CD4-positive, alpha-beta memory T cell (primary cell): ENCODE measurements around the gene UST. TPM values are rescaled to one million over a fixed set of nuclear protein-coding genes. Genes with fewer than 3 reads are reported as not detected.

Experiments used
- CTCF ChIA-PET: fragments of 350-600 bp; sonication (Branson Sonifier 250); formaldehyde crosslinking; loops from one replicate; lab custom pipeline; 2021; ENCODE audit warnings: inconsistent platforms; ENCODE audit not compliant: partially characterized antibody; lab: Charles Lee
- POLR2A ChIA-PET: fragments of 350-600 bp; sonication (Branson Sonifier 250); formaldehyde crosslinking; loops from one replicate; lab custom pipeline; 2021; ENCODE audit not compliant: partially characterized antibody; lab: Charles Lee
- DNase-seq, 5 donors: peaks; one replicate each; pipeline versions ENCODE4 v3.0.0 to v3.0.0-alpha.2; 2020 to 2022; ENCODE audit warnings: mixed read lengths in 1 of 5
- H3K27ac ChIP-seq: one replicate; pipeline ENCODE4 v1.7.0; 2013; ENCODE audit warnings: low read depth, low read length
- H3K27me3 ChIP-seq: 2 replicates; pipeline ENCODE4 v1.7.0; 2013; ENCODE audit warnings: mild to moderate bottlenecking, low read length, moderate library complexity; ENCODE audit not compliant: insufficient read depth
- H3K36me3 ChIP-seq: 2 replicates; pipeline ENCODE4 v1.7.0; 2013; ENCODE audit warnings: mild to moderate bottlenecking, low read length, moderate library complexity; ENCODE audit not compliant: insufficient read depth
- H3K4me1 ChIP-seq: 2 replicates; pipeline ENCODE4 v1.7.0; 2013; ENCODE audit warnings: mild to moderate bottlenecking, low read length, moderate library complexity; ENCODE audit not compliant: insufficient read depth
- H3K4me3 ChIP-seq, 2 donors: one replicate each; pipeline ENCODE4 v1.7.0; 2013; ENCODE audit warnings: low read length in 2 of 2, mild to moderate bottlenecking in 1 of 2
- H3K9me3 ChIP-seq, 2 donors: one replicate each; pipeline ENCODE4 v1.7.0; 2013; ENCODE audit warnings: low read length in 2 of 2, control low read depth in 1 of 2; ENCODE audit not compliant: control insufficient read depth in 1 of 2
- H3K27ac Mint-ChIP-seq, 7 donors: one replicate each; pipeline ENCODE4 v1.8.0; 2020 to 2021; ENCODE audit warnings: mixed read lengths in 7 of 7, mild to moderate bottlenecking in 6 of 7, inconsistent platforms in 3 of 7, moderate library complexity in 3 of 7
- H3K27me3 Mint-ChIP-seq, 2 donors: one replicate each; pipeline ENCODE4 v1.8.0; 2020 to 2021; ENCODE audit warnings: mixed read lengths in 2 of 2
- H3K36me3 Mint-ChIP-seq, 2 donors: one replicate each; pipeline ENCODE4 v1.8.0; 2020 to 2021; ENCODE audit warnings: mixed read lengths in 2 of 2, inconsistent platforms in 1 of 2, mild to moderate bottlenecking in 1 of 2
- H3K4me1 Mint-ChIP-seq, 4 donors: one replicate each; pipeline ENCODE4 v1.8.0; 2020 to 2021; ENCODE audit warnings: mixed read lengths in 4 of 4, mild to moderate bottlenecking in 1 of 4
- H3K4me3 Mint-ChIP-seq, 8 donors: one replicate each; pipeline ENCODE4 v1.8.0; 2020 to 2021; ENCODE audit warnings: mixed read lengths in 8 of 8, mild to moderate bottlenecking in 7 of 8, moderate library complexity in 6 of 8, inconsistent platforms in 3 of 8
- H3K9me3 Mint-ChIP-seq, 8 donors: one replicate each; pipeline ENCODE4 v1.8.0; 2020 to 2021; ENCODE audit warnings: mixed read lengths in 8 of 8, mild to moderate bottlenecking in 5 of 8, inconsistent platforms in 3 of 8, moderate library complexity in 1 of 8
- intact Hi-C: fragments of 100-400 bp; cut with micrococcal nuclease; formaldehyde crosslinking; loops from one replicate; pipeline ENCODE4 v1.15.1; 2023
- polyA plus RNA-seq, 2 donors: library from polyadenylated mRNA; unstranded; fragments of 300-500 nt; fragmentation: Illumina TruSeq; gene quantifications; one replicate each; pipeline ENCODE4 v1.2.3, GENCODE V29; 2021
- total RNA-seq, 2 experiments: library from RNA; stranded (reverse); gene quantifications; one replicate each; pipeline ENCODE4 v1.2.3, GENCODE V29; 2021

UST gene
- total and polyA plus RNA-seq, 4 experiments from 2014 or later = 2.2 to 7.6 (median 5.1) TPM

GRCh38 chr6:148824291-148824690 is 77.5 kb downstream of the UST start:
- POLR2A ChIA-PET = no interaction called here
- no peak overlapping the region for H3K27ac ChIP-seq
- no peak overlapping the region for H3K4me3 Mint-ChIP-seq
- DNase-seq = no peak
- H3K36me3 ChIP-seq = no peaks in the 10 kb centered on the region
- peaks cover 11 to 28% (median 26%) of the 10 kb centered on the region in 4 donors for H3K4me1 Mint-ChIP-seq
- H3K27ac Mint-ChIP-seq = no peak overlapping the region
- intact Hi-C loops = no loop called here
- H3K9me3 Mint-ChIP-seq = peaks cover 0 to 3% (median 0%) of the 10 kb centered on the region in 8 donors
- H3K4me3 ChIP-seq = no peak overlapping the region
- H3K9me3 ChIP-seq = no peaks in the 10 kb centered on the region
- CTCF ChIA-PET = interaction anchor here (0.8 kb wide), 1 partner anchor 10 kb away, joined by 3 read pairs; no protein-coding TSS in a partner anchor
- peaks cover 2% of the 10 kb centered on the region for H3K4me1 ChIP-seq
- H3K27me3 Mint-ChIP-seq = no peaks in the 10 kb centered on the region
- H3K36me3 Mint-ChIP-seq = no peaks in the 10 kb centered on the region
- no peaks in the 10 kb centered on the region for H3K27me3 ChIP-seq

GRCh38 chr6:148824960-148825359 is 78.1 kb downstream of the UST start:
- POLR2A ChIA-PET = no interaction called here
- H3K9me3 ChIP-seq = no peaks in the 10 kb centered on the region
- no peak for DNase-seq
- no peaks in the 10 kb centered on the region for H3K36me3 ChIP-seq
- CTCF ChIA-PET = no interaction called here
- H3K27ac ChIP-seq = no peak overlapping the region
- H3K4me3 ChIP-seq = no peak overlapping the region
- peaks cover 9% of the 10 kb centered on the region for H3K4me1 ChIP-seq
- peak overlapping the region in 2 of 7 donors; percentile 68 to 69 for H3K27ac Mint-ChIP-seq
- H3K27me3 Mint-ChIP-seq = no peaks in the 10 kb centered on the region
- no peaks in the 10 kb centered on the region for H3K36me3 Mint-ChIP-seq
- H3K27me3 ChIP-seq = no peaks in the 10 kb centered on the region
- H3K9me3 Mint-ChIP-seq = peaks cover 0 to 3% (median 0%) of the 10 kb centered on the region in 8 donors
- intact Hi-C loops = no loop called here
- H3K4me3 Mint-ChIP-seq = no peak overlapping the region
- H3K4me1 Mint-ChIP-seq = peaks cover 17 to 34% (median 31%) of the 10 kb centered on the region in 4 donors

- intact Hi-C loops = no loop called here
- no peak for DNase-seq
- ChIA-PET CTCF (no interaction called here), POLR2A (no interaction called here)
- no peaks in the 10 kb centered on the region for H3K27me3 ChIP-seq
- H3K27ac Mint-ChIP-seq = no peak overlapping the region
- no peaks in the 10 kb centered on the region for H3K36me3 ChIP-seq
- H3K9me3 ChIP-seq = no peaks in the 10 kb centered on the region
- no peaks in the 10 kb centered on the region for H3K36me3 Mint-ChIP-seq
- no peak overlapping the region for H3K4me3 Mint-ChIP-seq
- peaks cover 23 to 39% (median 37%) of the 10 kb centered on the region in 4 donors for H3K4me1 Mint-ChIP-seq
- H3K27ac ChIP-seq = no peak overlapping the region
- H3K4me1 ChIP-seq = peaks cover 14% of the 10 kb centered on the region
- no peak overlapping the region for H3K4me3 ChIP-seq
- no peaks in the 10 kb centered on the region for H3K27me3 Mint-ChIP-seq
- H3K9me3 Mint-ChIP-seq = peaks cover 0 to 3% (median 0%) of the 10 kb centered on the region in 8 donors
Observed at GRCh38 chr6:148825492-148825891, 78.7 kb downstream of the UST start.

GRCh38 chr6:148827416-148828045 is 80.7 kb downstream of the UST start:
- no peak overlapping the region for H3K27ac Mint-ChIP-seq
- peaks cover 24% of the 10 kb centered on the region for H3K4me1 ChIP-seq
- intact Hi-C loops = no loop called here
- ChIA-PET CTCF (no interaction called here), POLR2A (no interaction called here)
- no peak overlapping the region for H3K4me3 Mint-ChIP-seq
- H3K27me3 ChIP-seq = no peaks in the 10 kb centered on the region
- no peaks in the 10 kb centered on the region for H3K36me3 ChIP-seq
- no peak overlapping the region for H3K27ac ChIP-seq
- no peak overlapping the region for H3K4me3 ChIP-seq
- H3K4me1 Mint-ChIP-seq = peaks cover 22 to 53% (median 39%) of the 10 kb centered on the region in 4 donors
- H3K9me3 ChIP-seq = no peaks in the 10 kb centered on the region
- no peaks in the 10 kb centered on the region for H3K36me3 Mint-ChIP-seq
- peaks cover 0 to 3% (median 0%) of the 10 kb centered on the region in 8 donors for H3K9me3 Mint-ChIP-seq
- no peaks in the 10 kb centered on the region for H3K27me3 Mint-ChIP-seq
- DNase-seq = no peak

- Mint-ChIP-seq H3K27me3 (no peaks in the 10 kb centered on the region), H3K4me1 (peaks cover 21 to 55% (median 39%) of the 10 kb centered on the region in 4 donors), H3K36me3 (no peaks in the 10 kb centered on the region), H3K4me3 (no peak overlapping the region), H3K27ac (no peak overlapping the region), H3K9me3 (peaks cover 0 to 3% (median 0%) of the 10 kb centered on the region in 8 donors)
- H3K36me3 ChIP-seq = no peaks in the 10 kb centered on the region
- CTCF ChIA-PET = no interaction called here
- no peaks in the 10 kb centered on the region for H3K9me3 ChIP-seq
- DNase-seq = no peak
- no peak overlapping the region for H3K4me3 ChIP-seq
- intact Hi-C loops = no loop called here
- POLR2A ChIA-PET = no interaction called here
- no peaks in the 10 kb centered on the region for H3K27me3 ChIP-seq
- peaks cover 24% of the 10 kb centered on the region for H3K4me1 ChIP-seq
- no peak overlapping the region for H3K27ac ChIP-seq
Observed at GRCh38 chr6:148828047-148828446, 81.2 kb downstream of the UST start.

GRCh38 chr6:148829415-148830101 is 82.7 kb downstream of the UST start:
- Histone ChIP-seq H3K36me3 (no peaks in the 10 kb centered on the region), H3K9me3 (no peaks in the 10 kb centered on the region), H3K27me3 (no peaks in the 10 kb centered on the region), H3K4me1 (peaks cover 24% of the 10 kb centered on the region), H3K4me3 (peak overlapping the region in 1 of 2 donors; percentile 29), H3K27ac (no peak overlapping the region)
- ChIA-PET POLR2A (no interaction called here), CTCF (no interaction called here)
- H3K27me3 Mint-ChIP-seq = no peaks in the 10 kb centered on the region
- peak in 1 of 5 donors; percentile 10 for DNase-seq
- peak overlapping the region; percentile 38 to 90 (median 82) for H3K4me3 Mint-ChIP-seq
- peaks cover 0 to 3% (median 0%) of the 10 kb centered on the region in 8 donors for H3K9me3 Mint-ChIP-seq
- no peaks in the 10 kb centered on the region for H3K36me3 Mint-ChIP-seq
- peak overlapping the region in 6 of 7 donors; percentile 24 to 90 (median 37) for H3K27ac Mint-ChIP-seq
- intact Hi-C loops = loop anchor here (2.0 to 5.0 kb wide), 3 partner anchors 67 to 118 kb away; partner anchors contain the start of gene UST
- peaks cover 24 to 63% (median 39%) of the 10 kb centered on the region in 4 donors for H3K4me1 Mint-ChIP-seq

- no peaks in the 10 kb centered on the region for H3K27me3 ChIP-seq
- peak in 3 of 5 donors; percentile 18 to 39 (median 29) for DNase-seq
- peak overlapping the region; percentile 32 for H3K27ac ChIP-seq
- intact Hi-C loops = loop anchor here (2.0 to 5.0 kb wide), 3 partner anchors 68 to 117 kb away; partner anchors contain the start of gene UST
- H3K9me3 ChIP-seq = no peaks in the 10 kb centered on the region
- Mint-ChIP-seq H3K27ac (peak overlapping the region; percentile 31 to 90 (median 66)), H3K36me3 (no peaks in the 10 kb centered on the region), H3K4me3 (peak overlapping the region; percentile 65 to 90 (median 82)), H3K9me3 (no peaks in the 10 kb centered on the region), H3K27me3 (no peaks in the 10 kb centered on the region), H3K4me1 (peaks cover 28 to 66% (median 41%) of the 10 kb centered on the region in 4 donors)
- peaks cover 29% of the 10 kb centered on the region for H3K4me1 ChIP-seq
- ChIA-PET CTCF (interaction anchor here (1.0 to 1.4 kb wide), 2 partner anchors 12 to 271 kb away, joined by 3 to 4 read pairs; no protein-coding TSS in a partner anchor), POLR2A (interaction anchor here (0.8 to 2.0 kb wide), 4 partner anchors 24 to 83 kb away, joined by 3 to 10 read pairs (median 6); no protein-coding TSS in a partner anchor)
- peak overlapping the region in 1 of 2 donors; percentile 29 for H3K4me3 ChIP-seq
- H3K36me3 ChIP-seq = no peaks in the 10 kb centered on the region
Observed at GRCh38 chr6:148830614-148831013, 83.8 kb downstream of the UST start.
